Peyer's patch (tissue), 4 donors: ENCODE results near the gene VRK3.

ENCODE experiments used
- POLR2A ChIP-seq, 2 donors: fragments of 450-650 bp; IDR thresholded peaks; one replicate each; pipeline ENCODE4 v1.5.1; 2017; ENCODE audit warnings: antibody characterized with exemption in 2 of 2, mild to moderate bottlenecking in 2 of 2, moderate library complexity in 2 of 2
- TF ChIP-seq, protein P1 (sequence below), 6 experiments: fragments of 450-650 bp in 4 of 6; fragments of 200-600 bp in 2 of 6; sonication (generic) in 1 of 6; IDR thresholded peaks; one replicate each; pipeline ENCODE4 v1.5.1; 2017 to 2019; ENCODE audit warnings: antibody characterized with exemption in 6 of 6, mild to moderate bottlenecking in 3 of 6, moderate library complexity in 1 of 6

GRCh38 chr19:49981603-49982593 is 43.3 kb downstream of the VRK3 start:
- TF ChIP-seq POLR2A (IDR thresholded peaks at IDR 0.05), result no peak
- TF ChIP-seq, protein P1, sequence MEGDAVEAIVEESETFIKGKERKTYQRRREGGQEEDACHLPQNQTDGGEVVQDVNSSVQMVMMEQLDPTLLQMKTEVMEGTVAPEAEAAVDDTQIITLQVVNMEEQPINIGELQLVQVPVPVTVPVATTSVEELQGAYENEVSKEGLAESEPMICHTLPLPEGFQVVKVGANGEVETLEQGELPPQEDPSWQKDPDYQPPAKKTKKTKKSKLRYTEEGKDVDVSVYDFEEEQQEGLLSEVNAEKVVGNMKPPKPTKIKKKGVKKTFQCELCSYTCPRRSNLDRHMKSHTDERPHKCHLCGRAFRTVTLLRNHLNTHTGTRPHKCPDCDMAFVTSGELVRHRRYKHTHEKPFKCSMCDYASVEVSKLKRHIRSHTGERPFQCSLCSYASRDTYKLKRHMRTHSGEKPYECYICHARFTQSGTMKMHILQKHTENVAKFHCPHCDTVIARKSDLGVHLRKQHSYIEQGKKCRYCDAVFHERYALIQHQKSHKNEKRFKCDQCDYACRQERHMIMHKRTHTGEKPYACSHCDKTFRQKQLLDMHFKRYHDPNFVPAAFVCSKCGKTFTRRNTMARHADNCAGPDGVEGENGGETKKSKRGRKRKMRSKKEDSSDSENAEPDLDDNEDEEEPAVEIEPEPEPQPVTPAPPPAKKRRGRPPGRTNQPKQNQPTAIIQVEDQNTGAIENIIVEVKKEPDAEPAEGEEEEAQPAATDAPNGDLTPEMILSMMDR (IDR thresholded peaks at IDR 0.05), result no peak
